SH-SY5Y (cell line): Measurements from ENCODE around the gene CCDC171.

Experiments used
- GATA2 ChIP-seq: IDR thresholded peaks from 2 replicates; pipeline ENCODE4 v1.6.1; 2011; ENCODE audit warnings: mild to moderate bottlenecking, low read depth, low read length
- GATA3 ChIP-seq: IDR thresholded peaks from 2 replicates; pipeline ENCODE4 v1.6.1; 2011; ENCODE audit warnings: low read depth, mild to moderate bottlenecking, low read length, moderate library complexity

DNA sequence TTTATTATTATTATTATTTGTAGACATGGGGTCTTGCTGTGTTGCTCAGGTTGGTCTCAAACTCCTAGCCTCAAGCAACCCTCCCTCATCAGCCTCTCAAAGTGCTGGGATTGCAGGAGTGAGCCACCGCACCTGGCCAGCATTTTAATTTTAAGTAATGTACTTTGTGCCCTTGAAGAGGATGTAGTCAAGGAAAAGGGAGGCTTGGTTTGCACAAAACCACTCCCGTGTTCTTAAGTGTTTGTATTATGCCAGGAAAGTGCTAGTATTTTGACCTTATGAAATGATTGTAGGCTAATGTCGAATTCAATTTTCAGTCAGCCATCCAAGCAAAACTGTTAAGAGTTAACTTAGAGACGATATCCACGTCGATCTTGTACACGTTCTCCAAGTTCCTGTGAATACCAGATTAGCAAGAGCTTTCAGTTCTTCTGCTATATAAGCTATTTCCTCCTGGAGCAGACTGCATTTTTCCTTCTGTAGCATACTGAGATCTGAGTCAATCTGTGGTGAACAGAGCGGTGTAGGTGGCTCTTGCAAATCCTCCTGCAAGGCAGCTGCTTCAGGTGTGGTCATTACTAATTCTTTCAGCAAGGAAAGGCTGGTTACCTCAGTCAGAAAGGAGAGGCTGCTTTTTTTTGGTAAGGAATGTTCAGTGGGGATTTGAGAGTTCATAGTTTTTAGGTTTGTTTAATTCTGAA is 23.7 kb downstream of the CCDC171 start:
- TF ChIP-seq GATA3 (no peak), GATA2 (no peak)
